Embryonic facial prominence (tissue), 1 donor: ENCODE data around the gene GALNT4.

ENCODE experiments used
- DNase-seq: peaks from one replicate; pipeline ENCODE4 v3.0.0-alpha.2; 2016; ENCODE audit errors: extremely low spot score

Gene GALNT4

DNA sequence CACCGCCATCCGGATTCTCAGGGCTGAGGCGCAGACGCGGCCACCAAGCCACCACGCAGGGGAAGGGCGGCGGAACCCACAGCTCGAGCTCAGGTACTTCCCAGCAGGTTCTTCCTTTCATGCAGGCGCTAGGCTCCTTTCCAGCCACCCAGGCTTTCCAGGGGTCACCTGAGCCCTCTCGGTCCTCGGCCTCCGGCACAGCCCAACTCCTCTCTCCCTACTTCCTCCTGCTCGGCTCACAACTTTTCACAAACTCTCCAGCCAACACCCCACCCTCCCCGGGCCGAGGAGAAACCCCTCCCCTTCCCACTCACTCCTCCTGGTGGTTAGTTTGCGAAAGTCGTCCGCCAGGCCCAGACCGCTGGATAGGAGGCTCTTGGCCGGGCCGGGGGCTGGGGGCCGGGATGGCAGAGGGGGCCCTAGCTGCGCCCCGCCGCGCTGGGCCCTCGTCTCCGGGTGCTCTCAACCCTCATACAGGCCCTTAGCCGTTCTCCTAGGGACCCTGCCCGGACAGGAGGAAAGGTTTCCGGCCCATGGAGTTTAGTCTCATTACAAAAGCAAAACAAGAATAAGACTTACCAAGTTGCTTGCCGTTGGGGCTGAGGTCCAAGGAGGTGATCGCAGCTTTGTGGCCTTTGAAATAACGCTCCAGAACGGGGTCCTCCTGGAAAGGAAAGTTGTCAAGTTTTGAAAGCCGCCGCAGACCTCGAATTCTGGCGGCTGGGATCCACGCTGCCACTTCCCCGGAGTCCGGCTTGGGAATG lies at the start of gene GALNT4:
Gene GALNT4, minus strand, starts transcription at position 256 of the 764 bp plus-strand sequence. Its CDS starts 247 bp downstream, at position 9.
- DNase-seq: peak; percentile 76

DNA sequence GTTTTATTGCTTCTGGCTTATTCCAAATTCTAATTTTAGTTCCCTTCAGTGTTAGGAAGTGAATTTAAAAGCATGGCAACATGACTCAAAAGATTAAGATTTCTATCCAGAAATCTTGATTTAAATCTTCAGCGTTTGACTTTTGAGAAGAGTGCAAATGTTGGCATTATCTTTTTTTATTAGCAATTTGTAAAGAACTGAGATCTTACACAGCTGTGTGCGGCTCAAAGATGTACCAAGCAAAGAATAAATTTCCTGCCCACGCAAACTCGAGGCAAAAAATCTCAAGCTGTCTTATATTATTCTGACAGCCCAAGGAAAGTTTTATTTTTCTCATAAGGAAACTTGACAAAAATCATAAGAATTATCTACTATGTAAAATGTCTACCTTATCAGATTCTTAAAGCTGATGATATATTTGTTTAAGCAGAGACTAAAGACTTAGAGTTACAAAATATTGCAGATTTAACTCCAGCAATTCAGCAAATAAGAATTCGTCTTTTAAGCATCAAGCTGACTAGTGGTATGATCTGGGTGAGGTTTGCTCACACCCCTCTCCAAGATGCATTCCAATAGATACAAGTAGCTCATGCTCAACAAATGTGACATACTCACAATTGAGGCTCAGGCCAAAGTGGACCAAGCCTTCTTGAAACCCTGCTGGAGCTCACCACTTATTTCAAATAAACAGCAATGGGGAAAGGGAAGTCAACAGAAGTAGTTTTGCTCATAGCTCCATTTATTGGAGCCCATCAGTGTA lies 48.6 kb upstream of the GALNT4 start:
- no peak for DNase-seq

DNA sequence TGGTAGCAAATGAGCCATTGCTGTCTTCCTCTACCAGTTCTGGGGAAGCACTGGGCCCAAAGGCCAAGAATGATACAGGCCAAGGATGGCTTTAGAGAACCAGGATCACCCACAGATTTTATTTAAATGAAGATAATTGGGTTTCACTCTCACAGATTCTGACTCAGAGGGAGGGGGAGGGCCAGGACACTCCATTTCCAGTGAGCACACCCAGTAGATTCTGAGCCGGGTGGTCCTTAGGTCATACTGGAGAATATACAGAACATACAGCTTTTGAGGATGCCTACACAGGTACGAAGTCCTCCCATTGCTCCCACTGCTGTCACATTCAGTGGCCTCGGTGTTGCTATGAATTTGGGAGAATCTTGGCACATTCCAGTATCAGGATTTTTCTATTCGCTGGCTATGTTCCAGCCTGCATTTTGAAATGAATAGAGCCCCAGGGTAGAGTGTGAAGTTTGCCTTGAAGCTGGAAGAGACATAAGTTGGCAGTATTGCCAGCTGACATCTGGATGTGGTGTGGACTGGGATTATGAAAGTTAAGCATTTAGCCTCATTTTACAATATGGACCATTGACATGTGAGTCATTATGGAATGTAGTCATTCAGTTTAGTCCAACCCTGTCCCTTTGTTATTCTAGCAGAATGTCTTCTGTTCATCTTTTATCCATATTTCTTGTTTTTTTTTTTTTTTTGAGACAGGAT lies 47.0 kb upstream of the GALNT4 start:
- no peak for DNase-seq

DNA sequence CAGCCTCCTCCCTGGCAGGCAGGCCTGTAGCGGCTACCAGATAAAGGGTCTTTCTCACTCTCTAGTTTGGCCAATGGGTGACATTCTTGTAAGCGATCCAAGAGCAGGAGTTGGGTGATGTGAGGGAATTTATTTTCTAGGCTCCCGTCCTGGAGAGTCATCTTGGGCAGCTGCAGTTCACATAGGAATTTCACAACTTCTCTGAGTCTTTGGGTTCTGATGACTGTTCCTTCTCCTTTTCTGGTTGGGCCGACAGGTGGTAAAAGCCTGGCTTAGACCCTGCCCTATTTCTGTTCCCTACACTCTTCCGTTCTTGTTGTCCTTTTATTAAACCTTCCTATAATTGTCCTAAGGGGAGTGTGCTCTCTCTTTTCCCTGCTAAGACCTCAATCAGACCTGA lies 43.9 kb upstream of the GALNT4 start:
- DNase-seq: no peak

DNA sequence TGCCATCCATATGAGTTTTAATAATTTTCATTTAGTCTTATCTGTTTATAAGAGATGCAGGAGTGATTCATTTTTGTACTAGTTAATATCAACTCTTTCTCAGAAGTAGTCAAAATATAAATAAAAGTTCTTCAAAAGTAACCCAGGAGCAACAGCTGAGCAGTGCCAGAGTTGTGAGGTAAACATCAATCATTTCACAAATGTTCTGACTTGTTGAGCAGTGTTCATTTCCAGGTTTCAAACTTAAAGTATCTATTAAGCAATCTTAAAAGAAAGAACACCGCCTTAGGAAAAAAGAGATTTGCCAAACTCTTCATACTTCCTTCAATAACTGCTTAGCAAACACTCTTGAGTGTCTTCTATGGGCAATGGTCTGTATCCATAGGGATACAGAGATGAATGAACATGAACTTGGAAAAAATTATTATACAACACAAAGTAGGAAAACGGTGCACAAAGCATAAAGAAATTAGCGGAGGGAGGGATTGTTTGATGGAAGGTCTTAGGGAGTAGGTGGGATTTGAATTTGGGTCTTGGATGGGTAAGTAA lies 43.2 kb upstream of the GALNT4 start:
- no peak for DNase-seq

DNA sequence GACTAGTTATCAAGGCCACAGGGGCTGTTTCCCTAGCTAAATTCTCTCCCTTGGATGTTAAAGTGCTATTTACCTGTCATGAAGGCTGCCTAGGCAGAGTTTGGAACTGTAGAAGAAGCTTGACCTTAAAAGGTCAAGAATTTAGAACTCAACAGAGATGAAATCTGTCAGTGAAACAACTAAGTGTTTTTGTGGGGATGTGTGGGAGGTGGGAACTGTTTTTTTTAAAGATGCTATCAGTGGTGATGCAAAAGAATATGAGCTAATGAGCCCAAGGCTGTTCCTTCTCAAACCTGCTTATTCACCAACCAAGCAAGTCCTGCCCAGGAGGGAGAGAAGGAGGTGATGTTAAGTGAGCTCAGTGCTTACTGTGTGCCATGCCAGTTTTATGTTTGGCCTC lies 42.0 kb upstream of the GALNT4 start:
- no peak for DNase-seq

DNA sequence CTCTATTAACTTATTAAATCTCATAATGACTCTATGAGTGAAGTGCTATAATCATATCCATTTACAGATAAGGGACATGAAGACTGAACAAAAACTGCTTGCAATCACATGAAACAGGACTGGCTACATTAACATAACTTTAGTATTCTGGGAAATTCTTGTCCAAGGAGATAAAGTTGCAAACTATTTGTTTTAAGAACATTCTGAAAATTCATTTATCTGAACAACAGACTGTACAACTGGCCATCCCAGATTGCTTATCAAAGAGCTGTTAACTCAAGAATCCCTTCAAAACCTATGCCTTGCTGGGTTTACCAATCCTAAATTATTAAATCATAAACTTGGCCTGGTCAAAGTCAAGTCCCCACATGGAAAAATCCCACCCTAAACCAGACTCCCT lies 40.4 kb upstream of the GALNT4 start:
- DNase-seq: no peak

DNA sequence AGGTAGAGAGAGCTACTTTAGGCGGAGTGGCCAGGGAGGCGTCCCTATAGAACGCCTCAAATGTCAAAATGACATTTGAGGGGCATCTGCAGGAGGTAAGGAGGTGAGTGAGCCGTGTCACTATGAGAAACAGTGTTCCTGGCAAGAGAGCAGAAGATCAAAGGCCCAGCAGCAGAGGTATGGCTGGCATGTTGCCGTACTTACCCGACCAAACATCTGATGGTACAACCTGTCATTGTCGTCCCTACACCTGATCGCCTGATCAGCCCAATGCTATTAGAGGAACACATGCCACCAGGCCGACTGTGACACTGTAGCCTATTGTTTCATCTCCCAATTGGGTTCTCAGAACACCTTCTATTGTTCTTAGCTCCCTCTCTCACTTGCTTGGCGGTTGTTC lies 35.2 kb upstream of the GALNT4 start:
- DNase-seq: no peak

DNA sequence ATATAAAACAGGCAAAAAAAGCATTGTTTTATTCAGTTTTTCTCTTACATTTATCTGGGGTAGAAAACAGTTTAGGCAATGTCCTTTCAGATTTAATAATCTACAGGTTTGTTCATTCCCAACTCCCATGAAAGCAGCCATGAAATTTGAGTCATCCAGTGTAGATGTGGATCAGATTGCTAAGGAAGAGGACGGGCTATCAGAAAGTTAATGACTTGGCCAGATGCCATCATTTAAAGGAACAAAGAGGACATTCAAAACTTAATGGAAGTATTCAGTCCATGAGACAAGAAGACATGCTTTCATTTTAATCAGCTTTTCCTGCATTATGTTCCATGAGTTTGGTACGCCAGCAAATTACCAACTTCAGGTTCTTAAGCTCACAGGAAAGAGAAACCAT lies 32.4 kb upstream of the GALNT4 start:
- no peak for DNase-seq

DNA sequence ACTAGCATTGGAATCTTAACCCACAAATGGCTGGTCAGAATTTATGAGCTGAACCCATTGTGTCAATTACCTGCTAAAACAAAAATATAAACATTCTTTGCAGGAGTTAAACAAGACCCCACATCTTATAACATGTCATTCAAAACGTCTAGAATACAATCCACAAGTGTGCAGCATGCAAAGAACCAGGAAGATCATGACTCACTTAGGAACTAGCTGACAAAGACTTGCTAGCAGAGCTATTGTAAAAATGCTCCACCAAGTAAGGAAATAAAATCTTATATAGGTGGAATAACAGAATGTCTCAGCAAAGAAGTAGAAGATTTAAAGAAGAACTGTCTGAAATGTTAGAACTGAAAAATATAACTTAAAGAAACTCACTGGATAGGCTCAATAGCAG lies 27.8 kb upstream of the GALNT4 start:
- DNase-seq: no peak

DNA sequence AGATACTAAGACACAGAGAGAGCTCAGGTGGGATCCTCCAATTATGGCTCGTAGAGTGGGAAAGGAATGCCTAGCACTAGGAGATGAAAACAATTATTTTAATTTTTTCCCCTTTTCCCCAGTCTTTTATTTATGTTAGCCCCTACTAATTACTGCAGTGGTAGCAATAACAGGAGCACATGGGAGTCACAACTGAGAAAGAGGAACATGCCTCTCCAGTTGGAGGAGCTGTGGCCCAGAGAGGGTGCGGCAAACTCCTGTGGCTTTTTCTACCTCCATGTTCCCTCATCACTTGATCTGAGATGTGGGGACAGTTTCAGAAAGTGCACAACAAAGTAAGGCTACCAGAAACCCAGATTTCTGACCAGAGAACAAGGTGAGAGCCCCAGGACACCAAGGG lies 27.2 kb upstream of the GALNT4 start:
- DNase-seq: no peak

DNA sequence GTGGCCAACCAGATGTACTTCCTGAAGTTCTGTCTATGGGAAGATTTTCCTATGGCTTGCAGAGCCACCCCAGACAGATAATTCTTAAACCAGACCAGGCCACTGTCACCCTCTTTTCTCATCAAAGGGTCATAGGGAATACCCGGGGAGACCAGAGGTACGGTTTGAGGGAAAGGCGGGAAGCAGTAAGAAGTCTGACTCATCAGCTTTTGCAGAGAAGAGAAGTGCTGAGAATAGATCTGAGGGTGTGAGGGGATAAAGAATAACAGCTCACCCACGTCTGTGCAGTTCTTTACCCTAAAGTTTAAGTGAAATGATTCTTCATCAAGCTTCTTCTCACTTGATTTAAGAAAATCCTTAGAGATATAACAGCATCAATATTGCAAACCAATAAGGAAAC lies 22.5 kb upstream of the GALNT4 start:
- no peak for DNase-seq

DNA sequence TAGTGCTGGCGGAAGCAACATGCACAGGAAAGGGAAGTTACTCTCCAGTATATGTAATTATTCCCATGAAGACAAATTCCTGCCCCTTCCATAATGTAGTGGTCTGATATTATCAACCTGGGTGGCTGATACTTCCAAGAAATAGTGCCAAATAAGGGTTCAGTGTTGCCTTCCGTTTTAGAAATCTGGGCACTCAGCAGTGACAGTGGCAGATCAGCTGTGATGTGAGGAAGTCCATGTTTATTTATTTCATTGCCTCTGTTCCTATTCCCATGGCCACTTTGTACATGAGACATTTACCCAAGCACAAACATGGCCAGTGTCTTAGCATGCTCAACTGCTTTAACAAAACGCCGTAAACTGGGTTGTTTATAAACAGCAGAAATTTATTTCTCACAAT lies 21.6 kb upstream of the GALNT4 start:
- no peak for DNase-seq

DNA sequence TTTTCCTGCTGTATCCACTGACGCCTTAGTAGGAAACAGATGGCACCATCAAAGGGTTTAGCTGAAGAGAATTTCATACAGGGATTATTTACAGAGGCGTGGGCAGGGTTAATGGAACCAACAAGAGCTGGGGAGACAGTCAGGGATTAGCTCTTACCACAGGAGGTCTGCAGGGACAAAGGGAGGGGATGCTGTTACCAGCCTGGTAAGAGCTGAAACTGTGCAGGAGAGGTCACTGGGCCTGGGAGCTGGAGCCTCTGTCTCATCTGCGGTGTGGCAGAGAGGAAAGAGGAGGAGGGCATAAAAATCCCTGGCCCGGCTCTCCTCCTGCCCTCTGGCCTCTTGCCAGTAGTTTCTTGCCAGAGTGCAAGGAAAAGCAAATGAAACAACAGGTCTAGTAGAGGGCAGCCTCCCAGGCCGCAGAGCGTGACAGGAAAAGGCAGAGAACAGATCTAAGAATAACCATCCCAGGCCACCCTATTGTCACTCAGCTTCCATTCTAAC lies 20.1 kb upstream of the GALNT4 start:
- no peak for DNase-seq

DNA sequence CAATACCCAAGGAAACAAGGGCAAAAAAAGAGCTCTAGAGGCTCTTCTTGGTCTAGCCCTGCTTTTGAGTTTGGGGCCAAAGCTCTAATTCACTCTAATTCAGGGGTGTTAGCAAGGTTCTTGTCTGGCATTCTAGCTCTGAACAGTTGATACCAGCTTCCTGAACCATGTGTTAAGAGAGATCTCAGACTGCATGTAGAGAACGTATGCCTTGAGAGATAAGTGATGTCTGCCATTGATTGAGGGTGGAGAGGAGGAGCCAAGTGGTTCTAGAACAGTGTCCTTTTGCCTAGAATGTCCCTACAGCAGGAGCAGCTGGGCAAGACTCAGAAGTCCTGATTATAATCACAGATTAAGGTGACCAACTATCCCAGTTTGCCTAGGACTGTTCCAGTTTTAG lies 19.4 kb upstream of the GALNT4 start:
- no peak for DNase-seq

DNA sequence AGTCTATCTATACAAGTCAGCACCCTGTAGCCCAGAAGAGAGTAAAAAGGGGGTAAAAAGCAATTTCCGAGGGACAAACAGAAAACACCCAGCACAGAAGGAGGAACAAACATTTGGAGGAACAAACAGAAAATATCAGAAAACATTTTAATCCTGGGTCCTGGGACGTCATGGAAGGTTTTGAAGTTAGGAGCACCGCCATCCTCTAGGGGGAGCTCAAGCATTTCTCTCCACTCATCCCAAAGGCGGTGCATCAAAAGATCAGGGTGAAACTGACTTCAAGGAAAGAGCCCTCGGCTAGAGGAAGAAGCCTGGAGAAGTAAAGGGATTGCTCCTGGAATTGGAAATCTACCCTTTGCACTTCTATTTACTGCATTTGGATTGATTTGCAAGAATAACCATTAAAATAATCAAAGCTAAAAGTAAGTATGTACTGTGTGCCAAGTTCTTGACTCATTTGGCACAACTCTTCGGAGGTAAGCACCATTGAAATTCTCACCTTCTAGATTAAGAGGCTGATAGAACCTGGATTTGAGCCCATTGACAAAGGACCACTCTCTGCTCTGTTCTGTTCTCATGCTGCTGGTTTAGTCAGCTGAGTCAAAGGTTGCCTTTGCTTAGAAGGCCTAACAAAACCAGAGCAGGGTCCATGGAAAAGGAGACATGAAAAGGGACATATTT lies 18.5 kb upstream of the GALNT4 start:
- DNase-seq: peak; percentile 78

DNA sequence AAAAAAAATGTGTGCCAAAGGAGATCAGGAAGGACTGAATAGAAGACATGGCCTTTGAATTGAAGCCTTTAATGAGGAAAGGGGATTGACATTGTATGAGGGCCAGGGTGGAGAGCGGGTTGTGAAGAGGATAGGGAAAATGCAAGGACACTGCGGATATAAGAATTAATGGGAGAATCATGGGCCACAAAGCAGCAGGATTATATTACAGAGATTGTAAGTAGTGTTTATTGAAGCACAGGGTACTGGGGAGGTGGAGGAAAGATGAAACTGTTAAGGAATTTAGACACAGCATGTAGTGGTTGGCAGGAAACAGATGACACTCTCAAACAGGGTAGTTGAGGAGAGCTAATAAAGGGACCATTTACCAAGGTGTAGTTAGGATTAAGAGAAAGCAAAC lies 17.6 kb upstream of the GALNT4 start:
- DNase-seq: no peak

DNA sequence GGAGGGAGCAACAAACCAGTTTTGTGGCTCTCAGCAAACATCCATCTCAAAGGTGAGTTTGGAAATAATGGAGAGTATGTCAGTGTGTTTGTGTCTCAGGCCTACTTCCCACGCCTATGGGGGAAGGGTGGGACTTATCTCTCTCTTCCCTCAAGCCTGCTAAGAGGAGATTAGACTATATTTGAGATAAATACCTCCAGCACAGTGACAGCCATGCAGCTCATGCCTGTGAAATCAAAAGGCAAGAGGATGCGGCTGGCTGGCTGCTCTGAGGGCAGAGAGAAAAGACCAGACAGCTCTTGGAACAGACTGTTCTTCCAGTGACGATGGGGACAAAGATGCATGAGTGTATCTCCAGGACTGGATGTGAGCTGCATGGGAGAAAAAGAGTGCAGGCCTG lies 16.0 kb upstream of the GALNT4 start:
- DNase-seq: no peak

DNA sequence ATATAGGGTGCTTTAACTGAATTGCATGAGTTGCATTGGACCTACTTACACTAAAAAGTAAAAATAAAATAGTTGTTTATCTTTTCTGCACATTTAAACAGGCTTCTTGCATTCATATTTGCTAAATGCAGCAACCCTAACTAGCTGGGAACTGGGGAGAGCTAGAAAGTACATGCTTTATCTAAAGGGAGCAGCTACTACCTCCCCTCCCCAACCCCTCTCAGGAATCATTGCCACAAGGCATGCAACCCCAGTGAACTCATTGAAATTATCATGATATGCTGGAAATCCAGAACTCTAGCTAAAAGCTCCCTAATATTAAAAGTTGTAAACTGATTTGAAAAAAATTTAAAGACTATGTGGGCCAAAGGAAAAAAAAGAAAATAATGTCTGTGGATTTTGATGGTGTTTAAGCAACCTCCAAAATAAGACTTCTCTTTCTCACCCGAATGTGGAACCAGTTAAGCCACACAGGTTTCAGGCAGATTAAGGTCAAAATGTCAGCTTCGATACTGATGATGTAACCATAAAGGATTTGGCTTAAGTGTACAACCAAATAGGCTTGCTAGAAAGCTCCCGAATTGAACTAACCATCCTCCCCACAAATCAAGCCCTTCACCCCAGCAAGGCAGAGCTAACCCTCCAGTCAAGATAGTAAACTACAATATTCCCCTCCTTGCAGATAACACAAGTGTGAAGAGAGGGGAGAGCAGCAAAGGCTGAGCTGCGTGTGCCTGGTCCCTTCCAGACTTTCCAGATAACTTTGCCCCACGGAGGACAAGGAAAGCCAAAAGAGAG lies 15.0 kb upstream of the GALNT4 start:
- DNase-seq: no peak

DNA sequence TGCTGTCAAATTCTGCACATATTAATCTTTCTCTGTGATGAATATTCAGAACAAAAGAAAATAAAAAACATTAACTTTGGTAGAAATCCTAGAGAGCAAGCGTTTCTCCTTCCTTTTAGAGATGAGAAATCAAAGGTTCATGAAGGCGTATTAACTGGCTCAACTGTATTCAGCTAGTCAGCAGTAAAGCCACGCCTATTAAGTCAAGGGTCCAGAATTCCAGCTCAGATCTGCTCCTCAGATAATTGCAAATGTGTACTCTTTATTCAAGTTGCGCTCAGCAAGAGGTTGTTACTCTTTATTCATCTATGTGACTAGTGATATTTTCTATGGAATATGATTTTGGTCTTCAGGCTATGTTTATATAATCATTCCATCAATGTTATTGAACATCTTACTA lies 14.3 kb upstream of the GALNT4 start:
- no peak for DNase-seq

DNA sequence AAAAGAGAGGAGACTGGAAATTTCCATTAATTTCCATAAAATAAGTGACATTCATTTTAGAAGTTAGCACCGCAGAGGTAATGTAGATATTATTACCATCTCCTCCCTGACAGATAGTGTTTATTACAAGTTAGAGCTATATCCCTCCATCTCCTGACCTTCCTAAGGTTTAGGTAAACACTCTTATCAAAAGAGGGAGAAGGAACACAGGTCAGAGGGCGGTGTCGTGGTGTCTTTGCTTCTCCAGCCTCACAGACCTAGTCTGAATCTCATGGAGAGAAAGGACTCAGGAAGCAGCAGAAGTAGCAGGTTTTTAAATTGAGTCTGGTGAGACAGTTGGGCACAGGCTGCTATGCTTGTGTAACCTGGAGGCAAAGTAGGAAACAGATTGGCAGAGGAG lies 12.8 kb upstream of the GALNT4 start:
- DNase-seq: no peak
